GM12873 (cell line): ENCODE data around the gene UQCC2.

Experiments
- TF ChIP-seq, protein P1 (sequence below): IDR thresholded peaks from 2 replicates; pipeline ENCODE4 v1.5.1; 2012; ENCODE audit warnings: low read depth, mild to moderate bottlenecking, moderate library complexity, low read length, control low read depth; ENCODE audit not compliant: insufficient read depth; ENCODE audit errors: missing control alignments

Gene UQCC2

DNA sequence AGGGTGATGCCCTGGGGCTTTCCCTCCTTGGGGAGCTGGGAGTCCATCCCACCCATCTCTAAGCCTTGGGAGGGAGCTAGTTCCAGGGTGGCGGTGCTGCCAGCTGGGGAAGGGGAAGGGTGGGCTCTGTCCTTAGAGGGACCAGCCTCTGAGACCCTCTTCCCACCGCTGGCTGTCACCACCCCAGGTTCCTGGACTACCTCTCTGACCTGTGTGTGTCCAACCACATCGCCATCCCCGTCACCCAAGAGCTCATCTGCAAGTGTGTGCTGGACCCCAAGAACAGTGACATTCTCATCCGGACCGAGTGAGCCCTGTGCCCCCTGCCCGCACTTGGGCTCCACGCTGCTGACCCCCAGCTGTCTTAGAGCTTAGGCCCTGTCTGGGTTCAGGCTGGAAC lies 43.2 kb downstream of the UQCC2 start:
- TF ChIP-seq, protein P1, sequence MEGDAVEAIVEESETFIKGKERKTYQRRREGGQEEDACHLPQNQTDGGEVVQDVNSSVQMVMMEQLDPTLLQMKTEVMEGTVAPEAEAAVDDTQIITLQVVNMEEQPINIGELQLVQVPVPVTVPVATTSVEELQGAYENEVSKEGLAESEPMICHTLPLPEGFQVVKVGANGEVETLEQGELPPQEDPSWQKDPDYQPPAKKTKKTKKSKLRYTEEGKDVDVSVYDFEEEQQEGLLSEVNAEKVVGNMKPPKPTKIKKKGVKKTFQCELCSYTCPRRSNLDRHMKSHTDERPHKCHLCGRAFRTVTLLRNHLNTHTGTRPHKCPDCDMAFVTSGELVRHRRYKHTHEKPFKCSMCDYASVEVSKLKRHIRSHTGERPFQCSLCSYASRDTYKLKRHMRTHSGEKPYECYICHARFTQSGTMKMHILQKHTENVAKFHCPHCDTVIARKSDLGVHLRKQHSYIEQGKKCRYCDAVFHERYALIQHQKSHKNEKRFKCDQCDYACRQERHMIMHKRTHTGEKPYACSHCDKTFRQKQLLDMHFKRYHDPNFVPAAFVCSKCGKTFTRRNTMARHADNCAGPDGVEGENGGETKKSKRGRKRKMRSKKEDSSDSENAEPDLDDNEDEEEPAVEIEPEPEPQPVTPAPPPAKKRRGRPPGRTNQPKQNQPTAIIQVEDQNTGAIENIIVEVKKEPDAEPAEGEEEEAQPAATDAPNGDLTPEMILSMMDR = no peak

DNA sequence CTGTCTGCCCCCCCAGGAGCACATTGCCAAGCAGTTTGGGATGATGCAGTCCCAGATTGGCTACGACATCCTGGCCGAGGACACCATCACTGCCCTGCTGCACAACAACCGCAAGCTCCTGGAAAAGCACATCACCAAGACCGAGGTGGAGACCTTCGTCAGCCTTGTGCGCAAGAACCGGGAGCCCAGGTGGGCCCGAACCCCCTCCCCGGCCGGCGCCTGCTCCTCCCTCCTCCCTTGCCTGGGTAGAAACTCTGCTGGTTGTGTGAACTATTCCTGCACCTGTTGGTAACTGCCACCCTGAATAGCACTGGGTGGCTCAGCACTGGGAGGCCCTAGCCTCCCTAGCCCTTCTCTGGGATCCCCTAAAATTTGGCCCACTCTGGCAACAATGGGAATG lies 43.7 kb downstream of the UQCC2 start:
- TF ChIP-seq, protein P1 = no peak

DNA sequence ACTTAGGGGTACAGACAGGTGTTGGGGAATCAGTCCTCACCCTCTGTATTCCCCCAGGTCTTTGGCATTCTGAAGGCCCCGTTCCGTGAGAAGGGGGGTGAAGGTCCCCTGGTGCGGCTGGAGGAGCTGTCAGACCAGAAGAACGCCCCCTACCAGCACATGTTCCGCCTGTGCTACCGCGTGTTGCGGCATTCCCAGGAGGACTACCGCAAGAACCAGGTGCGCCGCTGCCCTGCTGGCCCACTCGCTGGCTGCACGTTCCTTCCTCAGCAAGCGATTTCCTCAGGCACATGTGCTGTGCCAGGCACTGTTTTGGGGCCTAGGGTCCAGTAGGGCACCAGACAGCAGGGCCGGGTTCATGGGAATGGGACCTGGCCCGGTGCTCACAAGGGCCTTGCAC lies 44.4 kb downstream of the UQCC2 start:
- TF ChIP-seq, protein P1 = no peak

DNA sequence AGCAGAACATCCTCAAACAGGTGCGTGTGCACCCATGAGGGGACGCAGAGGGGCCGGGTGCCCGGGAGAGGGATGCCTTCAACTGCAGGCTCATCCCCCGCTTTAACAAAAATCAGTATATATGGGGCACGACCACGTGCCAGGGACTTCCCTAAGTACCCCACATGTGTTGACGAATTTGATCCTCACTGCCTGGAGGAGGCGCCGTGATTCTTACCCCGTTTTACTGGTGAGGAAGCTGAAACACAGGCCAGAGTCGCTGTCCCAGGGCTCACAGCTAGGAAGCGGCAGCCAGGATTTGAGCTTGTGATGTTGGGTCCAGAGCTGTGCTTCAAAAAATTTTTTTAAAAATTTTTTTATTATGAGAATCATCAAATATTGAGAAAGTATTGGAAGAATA lies 45.5 kb downstream of the UQCC2 start:
- TF ChIP-seq, protein P1 = no peak

DNA sequence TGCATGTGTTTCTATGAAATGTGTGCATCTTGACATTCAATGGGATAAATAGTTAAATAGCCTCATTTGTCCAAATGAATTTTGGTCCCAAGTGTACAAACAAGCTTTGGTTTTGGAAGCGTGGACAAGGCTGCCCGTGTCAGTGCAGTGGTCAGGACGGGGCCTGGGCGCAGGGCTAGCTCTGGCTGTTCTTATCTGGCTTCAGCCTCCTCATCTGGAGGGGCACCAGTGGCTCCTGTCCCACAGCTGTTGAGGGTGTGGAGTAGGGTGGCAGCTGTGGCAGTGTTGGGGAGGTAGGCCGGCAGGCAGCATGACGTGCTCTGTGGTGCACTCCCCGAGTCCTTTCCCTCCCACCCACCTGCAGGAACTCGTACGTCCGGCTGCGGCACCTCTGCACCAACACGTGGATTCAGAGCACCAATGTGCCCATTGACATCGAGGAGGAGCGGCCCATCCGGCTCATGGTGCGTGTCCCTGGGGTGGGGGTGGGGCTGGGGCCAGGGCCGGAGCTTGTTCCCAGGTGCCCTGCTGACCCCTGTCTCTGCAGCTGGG lies 46.9 kb downstream of the UQCC2 start:
- TF ChIP-seq, protein P1 = no peak

DNA sequence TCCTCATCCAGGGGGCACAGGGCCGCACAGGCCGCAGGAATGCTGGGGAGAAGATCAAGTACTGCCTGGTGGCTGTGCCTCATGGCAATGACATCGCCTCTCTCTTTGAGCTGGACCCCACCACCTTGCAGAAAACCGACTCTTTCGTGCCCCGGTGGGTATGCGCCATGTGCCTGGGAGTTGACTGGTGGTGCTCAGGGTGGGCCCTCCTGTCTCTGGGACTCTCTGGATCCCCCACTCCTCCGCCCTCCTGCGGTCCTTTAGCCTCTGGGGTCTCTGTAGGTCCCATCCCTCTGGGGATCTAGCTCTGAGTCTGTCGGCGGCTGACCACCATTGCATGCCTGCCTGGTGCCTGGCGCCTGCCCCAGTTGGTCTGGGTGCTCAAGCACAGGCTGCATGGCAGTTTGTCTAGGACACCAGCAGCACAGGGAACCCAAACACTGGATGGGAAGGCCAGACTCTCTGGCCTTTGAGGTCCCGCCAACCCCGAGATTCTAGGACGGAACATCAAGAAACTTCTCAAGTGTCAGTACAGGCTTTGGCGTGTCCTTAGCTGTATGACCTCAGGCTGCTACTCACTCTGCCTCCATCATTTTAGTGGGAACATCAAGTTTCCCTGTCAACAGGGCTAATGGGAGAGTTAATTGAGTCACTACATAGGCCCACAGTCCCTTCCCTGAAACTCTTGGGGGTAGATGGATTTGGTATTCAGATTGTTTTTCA lies 47.6 kb downstream of the UQCC2 start:
- TF ChIP-seq, protein P1 = no peak

DNA sequence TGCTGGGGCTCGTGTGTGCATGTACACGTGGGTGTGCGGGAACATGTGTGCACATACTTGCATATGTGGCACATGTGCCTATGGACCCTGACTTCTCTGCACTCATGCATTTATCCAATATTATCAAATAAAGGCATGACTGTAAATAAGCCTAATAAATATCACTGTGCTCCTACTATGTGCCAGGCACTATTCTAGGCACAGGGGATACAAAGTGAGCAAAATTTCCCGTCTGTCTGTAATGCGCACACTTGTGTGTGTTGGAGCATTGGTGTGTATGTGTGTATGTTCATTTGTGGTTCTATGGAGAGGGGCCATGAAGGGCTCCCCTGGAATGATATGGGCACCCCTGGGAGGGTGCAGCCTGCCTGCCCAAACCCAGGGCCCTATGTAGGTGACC lies 48.5 kb downstream of the UQCC2 start:
- TF ChIP-seq, protein P1 = no peak
